Eye (tissue), 1 donor: ENCODE data around the gene COLGALT1.

Experiments
- DNase-seq: peaks from one replicate; pipeline ENCODE4 v3.0.0-alpha.2; 2015

The COLGALT1 gene

GRCh38 chr19:17602217-17602616 lies 46.8 kb downstream of the COLGALT1 start:
- DNase-seq = no peak

GRCh38 chr19:17602872-17603510 lies 47.5 kb downstream of the COLGALT1 start:
- no peak for DNase-seq

- DNase-seq = no peak
Measured at GRCh38 chr19:17604372-17605025, 49.0 kb downstream of the COLGALT1 start.

- DNase-seq = no peak
Measured at GRCh38 chr19:17605117-17605516, 49.7 kb downstream of the COLGALT1 start.

- DNase-seq = peak; percentile 94
Measured at GRCh38 chr19:17605761-17606589, 50.5 kb downstream of the COLGALT1 start.

- DNase-seq = no peak
Measured at GRCh38 chr19:17606590-17607185, 51.2 kb downstream of the COLGALT1 start.

- DNase-seq = no peak
Measured at GRCh38 chr19:17607936-17608335, 52.5 kb downstream of the COLGALT1 start.

GRCh38 chr19:17610384-17610783 lies 54.9 kb downstream of the COLGALT1 start:
- DNase-seq = no peak

GRCh38 chr19:17611462-17612244 lies 56.2 kb downstream of the COLGALT1 start:
- no peak for DNase-seq

GRCh38 chr19:17614476-17614875 lies 59.0 kb downstream of the COLGALT1 start:
- no peak for DNase-seq

- no peak for DNase-seq
Measured at GRCh38 chr19:17615889-17616685, 60.6 kb downstream of the COLGALT1 start.

- no peak for DNase-seq
Measured at GRCh38 chr19:17616686-17616960, 61.2 kb downstream of the COLGALT1 start.

- peak; percentile 47 for DNase-seq
Measured at GRCh38 chr19:17616961-17617806, 61.7 kb downstream of the COLGALT1 start.

- no peak for DNase-seq
Measured at GRCh38 chr19:17617807-17618192, 62.4 kb downstream of the COLGALT1 start.

GRCh38 chr19:17618281-17618903 lies 62.9 kb downstream of the COLGALT1 start:
- no peak for DNase-seq

GRCh38 chr19:17618936-17619335 lies 63.5 kb downstream of the COLGALT1 start:
- no peak for DNase-seq

- DNase-seq = no peak
Measured at GRCh38 chr19:17620696-17621095, 65.2 kb downstream of the COLGALT1 start.

- no peak for DNase-seq
Measured at GRCh38 chr19:17623224-17623935, 67.9 kb downstream of the COLGALT1 start.

GRCh38 chr19:17624314-17624991 lies 69.0 kb downstream of the COLGALT1 start:
- DNase-seq = no peak
